ENCODE measurements around the gene CXCL16. TPM values are rescaled to one million over a fixed set of nuclear protein-coding genes. Genes with fewer than 3 reads are reported as not detected.

CXCL16 gene
- total RNA-seq, 1 donor: 0.86 TPM

- TF ChIP-seq CTCF (IDR thresholded peaks at IDR 0.05; ENCODE audit: insufficient read depth, low read depth, low read length): no peak
- DNase-seq (ENCODE audit: low read depth): no peak
Observed at GRCh38 chr17:4743216-4743615, 3.5 kb upstream of the CXCL16 start.

GRCh38 chr17:4742629-4743028 lies 2.9 kb upstream of the CXCL16 start:
- DNase-seq (ENCODE audit: low read depth): no peak
- no peak for TF ChIP-seq CTCF (IDR thresholded peaks at IDR 0.05; ENCODE audit: insufficient read depth, low read depth, low read length)
- H3K4me3 ChIP-seq (ENCODE audit: low read depth, low read length): no peak overlapping the region

More at GRCh38 chr17:4743216-4743615, 3.5 kb upstream of the CXCL16 start:
- H3K4me3 ChIP-seq (ENCODE audit: low read depth, low read length): no peak overlapping the region

- TF ChIP-seq CTCF (IDR thresholded peaks at IDR 0.05; ENCODE audit: insufficient read depth, low read depth, low read length): no peak
- DNase-seq (ENCODE audit: low read depth): no peak
Observed at GRCh38 chr17:4742133-4742532, 2.4 kb upstream of the CXCL16 start.

GRCh38 chr17:4741544-4741943 lies 1.8 kb upstream of the CXCL16 start:
- no peak for DNase-seq (ENCODE audit: low read depth)
- TF ChIP-seq CTCF (IDR thresholded peaks at IDR 0.05; ENCODE audit: insufficient read depth, low read depth, low read length): no peak
- no peak overlapping the region for H3K4me3 ChIP-seq (ENCODE audit: low read depth, low read length)

More at GRCh38 chr17:4742133-4742532, 2.4 kb upstream of the CXCL16 start:
- H3K4me3 ChIP-seq (ENCODE audit: low read depth, low read length): no peak overlapping the region

- TF ChIP-seq CTCF (IDR thresholded peaks at IDR 0.05; ENCODE audit: insufficient read depth, low read depth, low read length): no peak
- no peak overlapping the region for H3K4me3 ChIP-seq (ENCODE audit: low read depth, low read length)
- no peak for DNase-seq (ENCODE audit: low read depth)
Observed at GRCh38 chr17:4740584-4740983, 856 bp upstream of the CXCL16 start.

GRCh38 chr17:4740025-4740351 lies 260 bp upstream of the CXCL16 start:
- peak overlapping the region; percentile 71 for H3K4me3 ChIP-seq (ENCODE audit: low read depth, low read length)
- DNase-seq (ENCODE audit: low read depth): no peak
- no peak for TF ChIP-seq CTCF (IDR thresholded peaks at IDR 0.05; ENCODE audit: insufficient read depth, low read depth, low read length)
